GM21825 (cell line): ENCODE results near the gene DDT.
"Not testable (repeated sequence)": the region's sequence is repeated elsewhere in the genome, so short reads cannot be mapped to it uniquely, and the experiment has no call there.

Experiments used
- ATAC-seq: cut with Tn5 transposase; IDR thresholded peaks from one replicate; pipeline ENCODE4 v1.9.1; 2021; ENCODE audit warnings: mild to moderate bottlenecking, moderate library complexity; ENCODE audit not compliant: unreplicated experiment

DDT gene

DNA sequence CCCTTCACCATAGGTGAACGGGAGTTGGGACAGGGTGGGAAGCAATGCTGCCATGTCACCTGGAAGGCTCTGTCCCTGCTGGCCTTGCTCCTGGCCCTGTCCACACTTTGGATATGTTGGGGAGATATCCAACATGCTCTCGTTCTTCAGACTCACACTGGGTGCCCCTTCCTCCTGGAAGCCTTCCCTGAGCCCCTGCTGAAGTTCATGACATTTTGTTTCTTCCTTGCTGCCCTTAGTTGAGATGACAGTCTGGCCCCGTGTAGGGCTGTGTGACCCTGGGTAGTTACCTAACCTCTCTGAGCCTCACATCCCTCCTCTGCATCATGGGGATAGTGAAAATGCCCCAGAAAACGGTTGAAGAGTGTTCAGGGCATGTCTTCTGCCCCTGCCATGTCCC, 20.8 kb downstream of the DDT start:
- ATAC-seq = not testable (repeated sequence)

DNA sequence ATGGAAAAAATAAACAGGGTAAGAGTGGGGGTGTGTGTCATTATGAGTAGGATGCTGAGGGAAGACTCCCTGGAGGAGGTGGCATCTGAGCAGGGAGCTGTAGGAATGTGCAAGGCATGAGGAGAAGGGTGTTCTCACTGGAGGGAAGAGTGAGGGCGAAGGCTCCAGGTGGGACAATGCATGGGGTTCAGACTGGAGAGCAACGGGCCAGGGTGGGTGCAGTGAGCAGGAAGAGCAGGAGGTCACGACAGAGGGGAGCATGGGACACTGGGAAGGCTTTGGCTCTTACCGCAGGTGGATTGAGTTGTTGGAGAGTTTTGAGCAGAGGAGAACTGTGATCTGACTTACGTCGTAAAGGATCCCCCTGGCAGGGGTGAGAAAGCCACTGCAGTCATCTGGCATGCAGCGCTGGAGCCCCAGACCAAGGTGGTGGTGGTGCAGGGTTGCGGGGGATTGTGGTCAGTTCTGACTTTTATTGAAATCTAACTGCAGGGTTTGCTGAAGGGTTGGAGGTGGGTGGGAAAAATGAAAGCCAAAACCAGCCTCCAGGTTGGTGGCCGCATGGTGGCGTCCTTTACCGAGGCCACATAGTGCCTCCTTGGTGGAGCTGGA, 21.3 kb downstream of the DDT start:
- ATAC-seq = not testable (repeated sequence)

DNA sequence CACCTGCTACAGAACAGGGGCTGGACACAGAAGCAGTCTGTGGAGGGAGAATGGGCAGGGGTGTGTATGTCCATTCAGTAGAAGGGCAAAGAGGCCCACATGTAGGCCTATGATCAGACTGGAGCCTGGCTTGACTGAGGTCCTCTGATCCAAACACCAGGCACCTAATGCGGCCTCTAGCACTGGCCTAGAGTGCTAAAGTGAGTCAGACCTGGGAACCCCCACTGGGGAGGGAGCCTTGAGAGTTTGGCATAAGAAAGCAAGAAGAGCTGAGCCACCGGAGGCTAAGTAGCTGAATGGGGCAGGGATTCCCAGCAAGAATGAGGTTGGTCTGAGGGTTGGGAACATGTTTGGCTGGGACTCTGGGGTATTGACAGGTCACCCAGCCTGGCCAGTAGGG, 22.9 kb downstream of the DDT start:
- not testable (repeated sequence) for ATAC-seq

DNA sequence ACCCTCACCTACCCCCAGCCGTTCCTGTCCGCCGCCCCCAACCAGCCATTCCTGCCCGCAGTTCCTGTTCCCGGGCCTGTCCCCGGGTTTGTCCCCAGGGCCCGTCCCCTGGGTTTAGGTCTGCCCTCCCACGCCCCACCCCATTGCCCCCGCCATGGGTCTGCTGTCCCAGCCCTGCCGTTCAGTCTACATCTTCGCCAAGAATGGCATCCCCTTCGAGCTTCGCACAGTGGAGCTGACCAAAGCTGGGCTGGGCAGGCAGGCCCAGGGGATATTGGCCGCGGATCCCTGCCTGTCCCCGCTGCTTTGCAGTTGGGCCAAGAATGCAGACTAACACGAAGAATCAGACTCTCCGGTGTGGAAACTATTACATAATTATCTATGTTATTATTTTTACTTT, 24.5 kb downstream of the DDT start:
- ATAC-seq = not testable (repeated sequence)

- not testable (repeated sequence) for ATAC-seq
These were observed 26.9 kb downstream of the DDT start for GRCh38 chr22:23947391-23947790.

GRCh38 chr22:23940166-23940565, 34.1 kb downstream of the DDT start:
- not testable (repeated sequence) for ATAC-seq

GRCh38 chr22:23939017-23939357, 35.3 kb downstream of the DDT start:
- ATAC-seq = no peak

DNA sequence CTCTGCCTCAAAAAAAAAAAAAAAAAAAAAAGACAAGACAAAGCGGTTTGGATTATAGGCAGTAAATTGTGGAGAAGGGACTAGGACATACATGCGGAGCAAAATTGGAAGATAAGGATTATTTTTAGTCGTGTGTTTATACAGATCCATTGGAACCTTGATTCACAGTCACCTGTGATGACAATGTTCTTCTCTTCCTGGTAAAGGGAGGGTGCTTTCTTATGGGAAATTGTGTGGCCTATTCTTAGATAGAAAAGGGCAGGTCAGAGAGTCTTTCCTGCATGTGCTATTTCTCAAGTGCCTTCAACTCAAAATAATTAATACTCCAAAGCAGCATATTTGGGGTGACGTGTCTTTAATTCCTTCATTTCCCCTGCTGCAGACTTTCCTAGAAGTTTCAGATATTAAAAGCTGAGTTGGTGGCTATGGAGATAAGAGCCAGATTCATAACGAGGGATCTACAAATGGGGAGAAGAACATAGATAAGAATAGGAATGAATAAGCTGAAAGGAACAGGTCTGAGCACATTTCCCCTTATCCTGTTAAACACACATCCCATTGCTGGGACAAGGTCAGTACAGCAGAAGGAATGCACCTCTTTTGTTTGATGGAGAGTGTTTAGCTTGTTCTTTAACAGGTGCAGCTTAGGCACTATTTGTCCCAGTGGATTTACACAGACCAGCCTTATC, 35.8 kb downstream of the DDT start:
- ATAC-seq = no peak

GRCh38 chr22:23926561-23926960, 47.7 kb downstream of the DDT start:
- no peak for ATAC-seq

DNA sequence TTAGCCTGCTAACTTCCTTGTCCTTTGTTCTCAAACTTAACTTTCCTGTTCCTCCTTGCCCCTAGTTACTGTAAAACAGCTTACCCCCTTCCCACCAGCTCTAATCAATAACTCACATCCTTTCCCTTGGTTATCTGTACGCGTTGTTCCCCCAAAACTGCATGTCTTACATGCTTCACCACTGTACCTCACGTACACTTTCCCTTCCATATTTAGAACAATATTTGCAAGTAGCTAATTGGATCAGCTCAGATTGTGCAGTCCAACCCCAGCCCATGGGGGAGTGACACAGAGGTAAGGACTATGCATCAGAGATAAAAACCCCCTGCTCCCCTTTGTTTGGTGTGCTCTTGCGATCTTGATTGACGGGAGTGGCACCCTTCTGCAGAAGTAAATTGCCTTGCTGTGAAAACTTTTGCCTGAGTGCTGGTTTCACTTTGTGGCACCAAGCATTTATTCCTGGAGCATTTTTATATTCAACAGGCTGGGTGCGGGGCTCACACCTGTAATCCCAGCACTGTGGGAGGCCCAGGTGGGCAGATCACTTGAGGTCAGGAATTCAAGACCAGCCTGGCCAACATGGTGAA, 49.1 kb downstream of the DDT start:
- no peak for ATAC-seq

DNA sequence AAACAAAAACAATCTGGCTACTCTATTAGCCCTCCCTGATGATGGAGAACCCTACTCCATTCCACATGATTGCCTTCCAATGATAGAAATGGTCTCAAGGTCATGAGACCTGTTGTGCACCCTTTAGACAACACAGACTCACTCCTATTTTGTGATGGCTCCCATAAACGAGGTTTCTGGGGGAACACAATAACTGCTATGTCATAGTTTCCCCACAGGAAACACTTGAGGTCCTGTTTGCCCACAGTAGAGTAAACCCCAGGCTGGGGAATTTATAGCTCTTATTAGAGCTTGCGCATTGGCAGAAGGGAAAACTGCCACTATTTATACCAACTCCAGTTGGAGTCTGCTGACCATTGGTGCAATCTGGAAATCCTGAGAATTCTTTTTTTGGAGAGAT, 51.3 kb downstream of the DDT start:
- ATAC-seq = no peak

GRCh38 chr22:23921586-23922201, 52.5 kb downstream of the DDT start:
- not testable (repeated sequence) for ATAC-seq
